HCT116 (cell line): ENCODE measurements around the gene AHCTF1.

Experiments used
- ATF3 ChIP-seq: IDR thresholded peaks from 2 replicates; pipeline ENCODE4 v1.6.1; 2012
- CEBPB ChIP-seq: IDR thresholded peaks from 2 replicates; pipeline ENCODE4 v1.6.1; 2012; ENCODE audit warnings: low read depth
- POLR2A ChIP-seq: IDR thresholded peaks from 2 replicates; pipeline ENCODE4 v1.7.0; 2011; ENCODE audit warnings: borderline replicate concordance; ENCODE audit not compliant: insufficient read depth, insufficient read length; ENCODE audit errors: extremely low read depth
- SP1 ChIP-seq: IDR thresholded peaks from 2 replicates; pipeline ENCODE4 v1.6.1; 2012; ENCODE audit warnings: low read depth

GRCh38 chr1:246925997-246926626 is 5.6 kb downstream of the AHCTF1 start:
- TF ChIP-seq SP1, result no peak
- no peak for TF ChIP-seq ATF3
- no peak for TF ChIP-seq POLR2A
- TF ChIP-seq CEBPB, result no peak
